Calu3 (cell line): ENCODE results near the gene SPATA19. TPM values are rescaled to one million over a fixed set of nuclear protein-coding genes. Genes with fewer than 3 reads are reported as not detected.

Source experiments
- BruUV-seq: library from RNA; stranded (reverse); fragments of 400-500 nt; replicated peaks from 2 replicates; lab custom pipeline; 2021; lab: Mats Ljungman, UMichigan
- CTCF ChIA-PET: fragments of 300-600 bp; sonication (Branson Sonifier 250); formaldehyde crosslinking; loops from one replicate; lab custom pipeline; 2022; ENCODE audit warnings: antibody characterized with exemption; lab: Charles Lee
- DNase-seq: peaks from one replicate; pipeline ENCODE4 v3.0.0; 2022
- H3K27ac Mint-ChIP-seq: one replicate; pipeline ENCODE4 v1.8.0; 2022; ENCODE audit warnings: mixed read lengths; ENCODE audit not compliant: unreplicated experiment
- H3K27me3 Mint-ChIP-seq: one replicate; pipeline ENCODE4 v1.8.0; 2022; ENCODE audit warnings: mixed read lengths; ENCODE audit not compliant: unreplicated experiment
- H3K36me3 Mint-ChIP-seq: one replicate; pipeline ENCODE4 v1.8.0; 2022; ENCODE audit warnings: mild to moderate bottlenecking, moderate library complexity, mixed read lengths; ENCODE audit not compliant: insufficient read depth, unreplicated experiment
- H3K4me1 Mint-ChIP-seq: one replicate; pipeline ENCODE4 v1.8.0; 2022; ENCODE audit warnings: mild to moderate bottlenecking, low read depth, mixed read lengths; ENCODE audit not compliant: unreplicated experiment
- H3K4me3 Mint-ChIP-seq: one replicate; pipeline ENCODE4 v1.8.0; 2022; ENCODE audit warnings: mild to moderate bottlenecking, low read depth, moderate library complexity, mixed read lengths; ENCODE audit not compliant: unreplicated experiment
- H3K9me3 Mint-ChIP-seq: one replicate; pipeline ENCODE4 v1.8.0; 2022; ENCODE audit warnings: low read depth, mixed read lengths; ENCODE audit not compliant: unreplicated experiment
- CTCF ChIP-seq: fragments of 200-600 bp; IDR thresholded peaks from one replicate; pipeline ENCODE4 v1.8.0; 2022; ENCODE audit warnings: antibody characterized with exemption; ENCODE audit not compliant: unreplicated experiment
- intact Hi-C: fragments of 100-400 bp; cut with micrococcal nuclease; formaldehyde crosslinking; loops from one replicate; pipeline ENCODE4 v1.10.0; 2022; ENCODE audit not compliant: unreplicated experiment
- total RNA-seq: library from RNA; stranded (reverse); gene quantifications from 2 replicates; pipeline ENCODE4 v1.2.3, GENCODE V29; 2022

SPATA19 gene
- total RNA-seq, 1 experiment from 2014 or later, result not detected

DNA sequence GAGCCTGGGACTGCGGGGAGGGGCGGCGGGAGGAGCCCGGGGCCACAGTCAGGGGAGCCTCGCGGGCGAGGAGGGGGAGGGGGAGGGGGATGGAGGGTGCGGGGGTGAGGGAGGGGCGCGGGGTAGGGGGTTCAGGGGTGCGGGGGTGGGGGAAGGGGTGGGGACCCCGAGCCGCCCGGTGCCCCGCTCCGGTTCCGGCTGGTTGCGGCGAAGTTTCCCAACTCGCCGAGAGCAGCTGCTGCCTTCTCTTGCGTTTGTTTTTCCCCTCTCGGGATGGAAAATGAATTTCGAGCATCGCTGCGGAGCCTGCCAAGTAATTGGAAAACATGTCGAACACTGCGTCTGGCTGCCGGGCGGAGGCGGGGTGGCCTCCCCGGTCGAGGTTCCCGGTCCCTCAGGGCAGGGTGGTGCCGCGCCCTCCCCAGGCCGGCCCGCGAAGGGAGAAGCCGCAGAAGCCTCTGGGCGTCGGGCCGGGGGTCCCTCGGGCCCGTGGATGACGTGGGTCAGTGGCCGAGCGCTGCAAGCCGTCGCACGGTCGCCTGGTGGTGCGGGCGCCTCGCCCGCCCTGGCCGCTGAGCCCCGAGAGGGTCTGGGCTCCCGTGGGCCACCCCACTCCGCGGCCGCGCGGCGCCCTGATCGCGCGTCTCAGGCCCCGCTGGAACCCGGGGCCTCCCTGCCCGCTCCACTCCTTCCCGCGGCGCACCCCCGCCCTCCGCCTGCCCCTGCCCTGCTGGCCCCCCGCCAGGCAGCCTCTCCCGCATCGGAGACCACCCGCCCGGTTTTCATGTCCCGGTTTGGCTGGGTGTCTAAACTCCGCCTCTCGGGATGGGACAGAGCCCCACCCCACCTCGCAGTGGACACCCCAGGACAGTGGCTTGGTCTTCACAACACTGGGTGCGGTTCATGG lies 12.1 kb downstream of the SPATA19 start:
- no peak overlapping the region for H3K4me3 Mint-ChIP-seq
- no peaks in the 10 kb centered on the region for H3K4me1 Mint-ChIP-seq
- BruUV-seq, result no TSS peak
- peaks cover 3% of the 10 kb centered on the region for H3K27me3 Mint-ChIP-seq
- DNase-seq, result no peak
- TF ChIP-seq CTCF, result no peak
- intact Hi-C loops, result no loop called here
- H3K36me3 Mint-ChIP-seq, result peaks cover 9% of the 10 kb centered on the region
- CTCF ChIA-PET, result no interaction called here
- H3K9me3 Mint-ChIP-seq, result no peaks in the 10 kb centered on the region
- peak overlapping the region; percentile 25 for H3K27ac Mint-ChIP-seq

DNA sequence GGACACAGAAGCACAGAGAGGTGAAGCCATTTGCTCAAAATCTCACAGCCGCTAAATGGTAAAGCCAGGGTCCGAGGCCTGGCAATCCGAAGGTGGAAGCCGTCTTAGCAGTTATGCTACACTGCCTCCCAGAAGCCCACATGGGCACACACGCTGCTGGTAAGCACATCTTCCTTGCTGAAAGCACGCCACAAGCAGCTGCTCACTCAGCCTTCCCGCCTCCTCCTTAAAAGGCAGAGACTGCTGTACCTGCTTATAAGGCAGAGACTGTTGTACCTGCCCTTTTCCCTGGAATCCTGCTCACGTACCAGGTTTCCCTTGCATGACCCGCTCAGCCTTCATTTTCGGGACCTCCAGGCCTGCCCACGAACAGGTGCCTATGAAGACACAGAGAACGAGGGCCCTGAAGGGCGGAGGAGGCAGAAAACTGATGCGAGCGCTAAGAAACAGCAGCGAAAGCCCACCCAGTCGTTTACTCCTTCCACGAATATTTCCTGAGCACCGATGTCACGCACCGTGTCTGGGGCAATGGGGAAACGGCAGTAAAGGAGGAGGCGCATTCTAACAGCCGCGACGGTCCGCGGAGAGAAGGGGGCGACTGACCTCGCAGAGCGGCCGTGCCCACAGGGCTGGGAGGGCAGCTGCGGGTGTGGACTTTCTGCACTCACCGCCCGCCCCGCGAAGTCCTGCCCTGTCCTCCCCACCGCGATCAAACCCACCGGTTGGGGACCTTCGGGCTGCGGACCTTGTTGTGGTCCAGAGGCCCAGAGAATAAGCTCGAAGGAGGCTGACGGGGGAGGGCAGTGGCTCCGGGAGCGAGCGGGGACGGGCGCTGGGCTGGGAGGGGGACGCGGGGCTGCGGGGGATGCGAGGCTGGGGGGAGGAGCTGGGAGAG lies 13.0 kb downstream of the SPATA19 start:
- peaks cover 12% of the 10 kb centered on the region for H3K27me3 Mint-ChIP-seq
- H3K36me3 Mint-ChIP-seq, result peaks cover 9% of the 10 kb centered on the region
- CTCF ChIA-PET, result no interaction called here
- H3K9me3 Mint-ChIP-seq, result peaks cover 3% of the 10 kb centered on the region
- no peak overlapping the region for H3K27ac Mint-ChIP-seq
- no peaks in the 10 kb centered on the region for H3K4me1 Mint-ChIP-seq
- no peak for DNase-seq
- BruUV-seq, result no TSS peak
- TF ChIP-seq CTCF, result no peak
- intact Hi-C loops, result no loop called here
- no peak overlapping the region for H3K4me3 Mint-ChIP-seq

DNA sequence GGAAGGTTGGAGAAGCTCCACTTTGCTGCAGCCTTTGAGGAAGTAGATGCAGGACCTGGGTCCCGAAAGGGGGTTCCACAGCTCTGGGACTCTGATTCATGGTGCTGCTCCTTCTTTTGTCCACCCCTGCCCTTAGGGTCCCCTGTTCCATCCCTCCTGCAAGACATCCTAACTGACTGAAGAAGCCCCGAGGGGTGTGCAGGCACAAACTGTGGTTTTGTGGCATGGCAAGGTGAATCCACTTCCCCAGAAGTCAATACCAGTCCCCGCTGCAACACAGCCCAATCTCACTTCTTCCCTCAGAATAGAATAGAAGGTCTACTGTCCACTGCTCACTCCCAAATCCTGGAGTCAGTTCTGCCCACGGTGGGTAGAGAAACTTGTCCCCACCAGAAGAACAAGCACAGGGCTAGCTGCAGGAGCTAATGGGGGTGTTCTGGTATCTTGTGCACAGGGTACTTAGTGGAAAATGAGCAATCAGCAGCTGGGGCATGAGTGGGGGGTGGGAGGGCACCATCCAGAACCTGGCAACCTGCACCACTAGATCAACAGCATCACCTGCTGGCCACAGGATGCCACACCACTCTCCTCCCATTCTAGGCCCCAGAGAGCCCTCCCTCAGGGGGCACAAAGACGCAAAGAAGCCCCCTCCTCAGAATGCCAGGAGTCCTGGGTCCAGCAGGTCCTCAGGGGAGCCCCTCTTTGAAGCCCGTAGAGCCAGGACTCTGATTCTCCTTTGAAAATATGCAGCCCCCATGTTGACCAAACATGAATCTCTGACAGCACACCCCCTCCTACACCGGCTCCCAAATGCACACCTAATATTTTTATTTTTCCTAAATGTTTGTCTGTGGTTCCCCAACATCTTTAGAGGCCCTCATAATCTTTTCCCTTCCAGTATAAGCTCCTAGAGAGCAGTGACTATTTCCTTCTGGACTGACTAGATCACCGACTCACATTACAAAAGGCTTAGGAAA lies 14.1 kb downstream of the SPATA19 start:
- no peak for DNase-seq

More for the DNA sequence above, 14.1 kb downstream of the SPATA19 start:
- intact Hi-C loops, result no loop called here
- no peaks in the 10 kb centered on the region for H3K4me1 Mint-ChIP-seq
- H3K9me3 Mint-ChIP-seq, result peaks cover 3% of the 10 kb centered on the region
- H3K27ac Mint-ChIP-seq, result no peak overlapping the region
- peaks cover 9% of the 10 kb centered on the region for H3K36me3 Mint-ChIP-seq
- CTCF ChIA-PET, result interaction anchor here (0.6 kb wide), 1 partner anchor 374 kb away, joined by 3 read pairs; no protein-coding TSS in a partner anchor
- TF ChIP-seq CTCF, result no peak
- peaks cover 21% of the 10 kb centered on the region for H3K27me3 Mint-ChIP-seq
- BruUV-seq, result no TSS peak
- H3K4me3 Mint-ChIP-seq, result no peak overlapping the region
